Measurements from ENCODE around the gene BHMT2. TPM values are rescaled to one million over a fixed set of nuclear protein-coding genes. Genes with fewer than 3 reads are reported as not detected.

Gene BHMT2
- total RNA-seq, 6 experiments from 2014 or later = 0.85 to 1.6 (median 1.1) TPM; not detected in 2

DNA sequence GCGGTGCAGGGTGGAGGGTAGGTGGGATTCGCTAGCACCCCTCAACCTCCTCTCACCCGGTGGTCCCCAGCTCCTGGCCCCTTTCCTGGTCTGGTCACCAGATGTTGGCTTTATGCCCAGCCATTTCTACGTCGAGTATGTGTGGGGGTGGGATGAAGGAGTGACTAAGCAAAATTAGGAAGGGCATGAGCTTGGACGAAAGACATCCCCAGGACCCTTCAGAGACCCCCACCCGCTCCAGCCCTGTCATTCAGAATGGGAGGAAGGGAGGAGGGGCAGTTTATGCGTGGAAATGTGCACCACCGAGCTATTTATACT, 742 bp downstream of the BHMT2 start:
- DNase-seq = no peak
- Mint-ChIP-seq H3K9me3 (no peaks in the 10 kb centered on the region), H3K36me3 (ENCODE audit: low read depth) (peaks cover 4% of the 10 kb centered on the region; the same call in 1 of the 2 replicates), H3K27ac (no peak overlapping the region), H3K27me3 (ENCODE audit: insufficient read depth) (peaks cover 10% of the 10 kb centered on the region), H3K4me1 (ENCODE audit: low read depth) (peaks cover 7% of the 10 kb centered on the region; the same call in 1 of the 2 replicates), H3K4me3 (no peak overlapping the region)
- TF ChIP-seq CTCF (IDR thresholded peaks at IDR 0.05) = no peak

- peaks cover 10% of the 10 kb centered on the region for H3K27me3 Mint-ChIP-seq (ENCODE audit: insufficient read depth)
- H3K27ac Mint-ChIP-seq = no peak overlapping the region
- no peak overlapping the region for H3K4me3 Mint-ChIP-seq
Observed at GRCh38 chr5:79074641-79075040, 5.1 kb downstream of the BHMT2 start.

GRCh38 chr5:79075646-79076426, 6.3 kb downstream of the BHMT2 start:
- Mint-ChIP-seq H3K4me3 (no peak overlapping the region), H3K4me1 (ENCODE audit: low read depth) (peaks cover 14% of the 10 kb centered on the region; the same call in 1 of the 2 replicates), H3K27me3 (ENCODE audit: insufficient read depth) (peaks cover 13% of the 10 kb centered on the region), H3K27ac (no peak overlapping the region), H3K36me3 (ENCODE audit: low read depth) (no peaks in the 10 kb centered on the region), H3K9me3 (no peaks in the 10 kb centered on the region)
- no peak for TF ChIP-seq CTCF (IDR thresholded peaks at IDR 0.05)
- DNase-seq = no peak

More at GRCh38 chr5:79074641-79075040, 5.1 kb downstream of the BHMT2 start:
- no peaks in the 10 kb centered on the region for H3K9me3 Mint-ChIP-seq
- no peaks in the 10 kb centered on the region for H3K36me3 Mint-ChIP-seq (ENCODE audit: low read depth)
- no peak for TF ChIP-seq CTCF (IDR thresholded peaks at IDR 0.05)
- H3K4me1 Mint-ChIP-seq (ENCODE audit: low read depth) = peaks cover 14% of the 10 kb centered on the region; the same call in 1 of the 2 replicates
- DNase-seq = peak; percentile 5

- DNase-seq = no peak
- Mint-ChIP-seq H3K27ac (no peak overlapping the region), H3K4me1 (ENCODE audit: low read depth) (peaks cover 14% of the 10 kb centered on the region; the same call in 1 of the 2 replicates), H3K27me3 (ENCODE audit: insufficient read depth) (peaks cover 19% of the 10 kb centered on the region), H3K9me3 (no peaks in the 10 kb centered on the region), H3K4me3 (no peak overlapping the region), H3K36me3 (ENCODE audit: low read depth) (no peaks in the 10 kb centered on the region)
- no peak for TF ChIP-seq CTCF (IDR thresholded peaks at IDR 0.05)
Observed at GRCh38 chr5:79076819-79077218, 7.3 kb downstream of the BHMT2 start.

- no peak for TF ChIP-seq CTCF (IDR thresholded peaks at IDR 0.05)
- no peaks in the 10 kb centered on the region for H3K36me3 Mint-ChIP-seq (ENCODE audit: low read depth)
- no peak overlapping the region for H3K4me3 Mint-ChIP-seq
- H3K27ac Mint-ChIP-seq = no peak overlapping the region
- no peak for DNase-seq
- peaks cover 14% of the 10 kb centered on the region; the same call in 1 of the 2 replicates for H3K4me1 Mint-ChIP-seq (ENCODE audit: low read depth)
- peaks cover 19% of the 10 kb centered on the region for H3K27me3 Mint-ChIP-seq (ENCODE audit: insufficient read depth)
- H3K9me3 Mint-ChIP-seq = no peaks in the 10 kb centered on the region
Observed at GRCh38 chr5:79077680-79078365, 8.3 kb downstream of the BHMT2 start.

Data from HFFc6 (cell line).